ENCODE results near the gene PKLR.
"Not testable (repeated sequence)": the region's sequence is repeated elsewhere in the genome, so short reads cannot be mapped to it uniquely, and the experiment has no call there.

Gene PKLR

GRCh38 chr1:155301342-155301841, at the start of gene PKLR:
Gene PKLR, minus strand, starts transcription at chr1:155301438. Its CDS starts 43 bp downstream, at chr1:155301395.
- no peak for DNase-seq (ENCODE audit: low read depth, low spot score)

- no peak for DNase-seq (ENCODE audit: low read depth, low spot score)
Observed at GRCh38 chr1:155342842-155343241, 41.6 kb upstream of the PKLR start.

- no peak for DNase-seq (ENCODE audit: low read depth, low spot score)
Observed at GRCh38 chr1:155339515-155340097, 38.4 kb upstream of the PKLR start.

- DNase-seq (ENCODE audit: low read depth, low spot score): no peak
Observed at GRCh38 chr1:155334962-155335361, 33.7 kb upstream of the PKLR start.

- no peak for DNase-seq (ENCODE audit: low read depth, low spot score)
Observed at GRCh38 chr1:155329980-155330598, 28.9 kb upstream of the PKLR start.

GRCh38 chr1:155328856-155329255, 27.6 kb upstream of the PKLR start:
- DNase-seq (ENCODE audit: low read depth, low spot score): not testable (repeated sequence)

- DNase-seq (ENCODE audit: low read depth, low spot score): no peak
Observed at GRCh38 chr1:155327981-155328380, 26.7 kb upstream of the PKLR start.

GRCh38 chr1:155326631-155327037, 25.4 kb upstream of the PKLR start:
- no peak for DNase-seq (ENCODE audit: low read depth, low spot score)

- no peak for DNase-seq (ENCODE audit: low read depth, low spot score)
Observed at GRCh38 chr1:155326020-155326526, 24.8 kb upstream of the PKLR start.

- no peak for DNase-seq (ENCODE audit: low read depth, low spot score)
Observed at GRCh38 chr1:155325603-155325893, 24.3 kb upstream of the PKLR start.

- no peak for DNase-seq (ENCODE audit: low read depth, low spot score)
Observed at GRCh38 chr1:155324717-155325602, 23.7 kb upstream of the PKLR start.

GRCh38 chr1:155324037-155324716, 22.9 kb upstream of the PKLR start:
- peak; percentile 75 for DNase-seq (ENCODE audit: low read depth, low spot score)

- no peak for DNase-seq (ENCODE audit: low read depth, low spot score)
Observed at GRCh38 chr1:155323729-155324036, 22.4 kb upstream of the PKLR start.

- no peak for DNase-seq (ENCODE audit: low read depth, low spot score)
Observed at GRCh38 chr1:155322953-155323728, 21.9 kb upstream of the PKLR start.

- DNase-seq (ENCODE audit: low read depth, low spot score): no peak
Observed at GRCh38 chr1:155322571-155322952, 21.3 kb upstream of the PKLR start.

- DNase-seq (ENCODE audit: low read depth, low spot score): no peak
Observed at GRCh38 chr1:155321639-155322503, 20.6 kb upstream of the PKLR start.

GRCh38 chr1:155320661-155321617, 19.7 kb upstream of the PKLR start, which contains the start of gene RUSC1:
Gene RUSC1, plus strand, starts transcription at chr1:155320894. Its CDS starts 880 bp downstream, at chr1:155321774.
- no peak for DNase-seq (ENCODE audit: low read depth, low spot score)

GRCh38 chr1:155320252-155320651, 19.0 kb upstream of the PKLR start:
- DNase-seq (ENCODE audit: low read depth, low spot score): no peak

GRCh38 chr1:155319536-155319935, 18.3 kb upstream of the PKLR start:
- DNase-seq (ENCODE audit: low read depth, low spot score): no peak
